IMR-90 (cell line): ENCODE results near the gene CASP2.

ENCODE experiments used
- POLR2A ChIP-seq: IDR thresholded peaks from 2 replicates; pipeline ENCODE4 v1.6.1; 2012; ENCODE audit warnings: mild to moderate bottlenecking, low read depth, low read length
- RAD21 ChIP-seq: IDR thresholded peaks from 2 replicates; pipeline ENCODE4 v1.6.1; 2012; ENCODE audit warnings: low read length, improper control_type of control experiment
- TF ChIP-seq, protein P1 (sequence below): conservative IDR thresholded peaks from 2 replicates; pipeline ENCODE4 v1.5.1; 2012; ENCODE audit warnings: mild to moderate bottlenecking, low read depth, low read length, improper control_type of control experiment

DNA sequence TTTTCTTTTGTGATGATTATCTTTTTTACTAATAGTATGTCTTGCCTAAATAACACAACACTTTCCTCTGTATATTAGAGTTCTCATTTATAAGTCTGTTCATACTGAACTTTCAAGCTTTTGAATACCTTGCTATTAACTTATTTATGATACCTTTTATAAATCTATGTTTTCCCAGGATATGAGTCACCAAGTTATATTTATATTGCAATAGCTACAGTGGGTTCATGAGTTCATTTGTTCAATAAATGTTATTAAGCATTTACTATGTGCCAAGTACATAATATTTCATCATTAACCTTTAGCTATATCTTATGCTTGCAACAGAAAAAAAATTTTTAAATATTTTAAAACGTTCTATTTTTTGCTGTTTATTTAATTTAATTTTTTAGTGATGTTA lies 46.1 kb downstream of the CASP2 start:
- TF ChIP-seq, protein P1, sequence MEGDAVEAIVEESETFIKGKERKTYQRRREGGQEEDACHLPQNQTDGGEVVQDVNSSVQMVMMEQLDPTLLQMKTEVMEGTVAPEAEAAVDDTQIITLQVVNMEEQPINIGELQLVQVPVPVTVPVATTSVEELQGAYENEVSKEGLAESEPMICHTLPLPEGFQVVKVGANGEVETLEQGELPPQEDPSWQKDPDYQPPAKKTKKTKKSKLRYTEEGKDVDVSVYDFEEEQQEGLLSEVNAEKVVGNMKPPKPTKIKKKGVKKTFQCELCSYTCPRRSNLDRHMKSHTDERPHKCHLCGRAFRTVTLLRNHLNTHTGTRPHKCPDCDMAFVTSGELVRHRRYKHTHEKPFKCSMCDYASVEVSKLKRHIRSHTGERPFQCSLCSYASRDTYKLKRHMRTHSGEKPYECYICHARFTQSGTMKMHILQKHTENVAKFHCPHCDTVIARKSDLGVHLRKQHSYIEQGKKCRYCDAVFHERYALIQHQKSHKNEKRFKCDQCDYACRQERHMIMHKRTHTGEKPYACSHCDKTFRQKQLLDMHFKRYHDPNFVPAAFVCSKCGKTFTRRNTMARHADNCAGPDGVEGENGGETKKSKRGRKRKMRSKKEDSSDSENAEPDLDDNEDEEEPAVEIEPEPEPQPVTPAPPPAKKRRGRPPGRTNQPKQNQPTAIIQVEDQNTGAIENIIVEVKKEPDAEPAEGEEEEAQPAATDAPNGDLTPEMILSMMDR, result no peak
- TF ChIP-seq POLR2A, result no peak
- TF ChIP-seq RAD21, result no peak
